Measurements from ENCODE around the gene ITGA5.
"Not testable (repeated sequence)": the region's sequence is repeated elsewhere in the genome, so short reads cannot be mapped to it uniquely, and the experiment has no call there.

ITGA5 gene

DNA sequence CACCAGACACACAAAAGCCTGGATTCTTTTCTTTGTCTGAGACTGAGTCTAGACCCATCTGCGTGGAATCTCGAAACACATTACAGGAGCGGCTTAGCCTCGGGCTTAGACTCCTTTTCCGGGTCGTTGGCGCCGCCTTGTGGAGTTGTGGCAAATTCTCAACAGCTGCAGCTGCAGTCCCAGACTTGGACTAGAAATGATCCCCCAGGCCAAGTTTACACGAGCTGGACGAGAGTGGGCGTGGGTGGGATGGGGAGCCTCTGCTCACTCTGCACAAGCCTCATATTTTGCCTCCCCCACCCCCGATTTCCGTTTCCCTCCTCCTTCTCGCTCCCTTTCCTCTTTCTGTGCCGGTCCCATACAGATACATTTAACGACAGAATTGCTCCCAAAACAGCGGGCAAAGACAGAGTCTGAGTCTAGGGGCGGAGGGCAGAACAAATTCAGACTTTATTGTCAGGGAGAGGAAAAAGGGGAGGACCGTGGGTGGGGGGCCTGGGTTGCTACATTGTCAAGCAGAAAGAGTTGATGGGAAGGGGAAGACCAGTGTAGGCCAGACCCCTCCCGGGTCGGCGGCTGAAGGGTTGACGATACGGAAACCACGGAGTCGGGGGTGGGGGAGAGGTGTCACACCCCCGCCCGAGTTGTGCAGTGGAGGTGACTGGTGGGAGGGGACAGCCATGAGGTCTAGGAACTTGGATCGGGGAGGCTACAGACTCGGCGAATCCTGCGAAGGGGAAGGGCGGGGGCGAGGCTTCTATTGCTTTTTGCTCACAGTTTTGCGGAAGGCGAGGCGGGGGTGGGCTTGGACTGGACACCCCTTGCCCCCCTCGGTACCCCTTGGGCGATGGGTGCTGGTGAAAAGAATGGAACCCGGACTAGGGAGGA lies 50.1 kb downstream of the ITGA5 start:
- peak; percentile 93 for DNase-seq

GRCh38 chr12:54368025-54368708 lies 50.9 kb downstream of the ITGA5 start:
- no peak for DNase-seq

GRCh38 chr12:54364413-54364812 lies 54.7 kb downstream of the ITGA5 start, which contains the start of gene GPR84:
TSS of gene GPR84 (minus strand) at chr12:54364486. CDS start at chr12:54363851, 635 bp downstream.
- peak; percentile 83 for DNase-seq

- DNase-seq = no peak
Observed at GRCh38 chr12:54363618-54364017, 55.4 kb downstream of the ITGA5 start.

DNA sequence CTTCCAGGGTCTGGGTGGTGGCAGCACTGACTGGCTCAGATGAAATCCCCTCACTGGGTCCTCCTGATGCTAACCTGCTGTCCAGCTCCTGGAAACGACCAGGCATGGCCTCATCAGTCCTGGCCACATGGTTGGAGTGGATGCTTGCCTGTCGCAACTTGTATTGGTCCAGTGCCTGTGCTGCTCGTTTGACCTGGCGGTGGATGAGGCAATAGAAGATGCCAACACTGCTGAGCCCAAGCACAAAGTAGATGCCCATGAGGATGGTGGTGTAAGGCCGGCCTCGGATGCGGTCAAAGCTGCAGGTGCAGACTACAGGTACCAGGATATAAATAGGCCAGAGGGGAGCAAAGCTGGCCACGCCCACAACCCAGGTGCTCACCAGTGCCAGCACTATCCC lies 56.0 kb downstream of the ITGA5 start:
- DNase-seq = no peak

DNA sequence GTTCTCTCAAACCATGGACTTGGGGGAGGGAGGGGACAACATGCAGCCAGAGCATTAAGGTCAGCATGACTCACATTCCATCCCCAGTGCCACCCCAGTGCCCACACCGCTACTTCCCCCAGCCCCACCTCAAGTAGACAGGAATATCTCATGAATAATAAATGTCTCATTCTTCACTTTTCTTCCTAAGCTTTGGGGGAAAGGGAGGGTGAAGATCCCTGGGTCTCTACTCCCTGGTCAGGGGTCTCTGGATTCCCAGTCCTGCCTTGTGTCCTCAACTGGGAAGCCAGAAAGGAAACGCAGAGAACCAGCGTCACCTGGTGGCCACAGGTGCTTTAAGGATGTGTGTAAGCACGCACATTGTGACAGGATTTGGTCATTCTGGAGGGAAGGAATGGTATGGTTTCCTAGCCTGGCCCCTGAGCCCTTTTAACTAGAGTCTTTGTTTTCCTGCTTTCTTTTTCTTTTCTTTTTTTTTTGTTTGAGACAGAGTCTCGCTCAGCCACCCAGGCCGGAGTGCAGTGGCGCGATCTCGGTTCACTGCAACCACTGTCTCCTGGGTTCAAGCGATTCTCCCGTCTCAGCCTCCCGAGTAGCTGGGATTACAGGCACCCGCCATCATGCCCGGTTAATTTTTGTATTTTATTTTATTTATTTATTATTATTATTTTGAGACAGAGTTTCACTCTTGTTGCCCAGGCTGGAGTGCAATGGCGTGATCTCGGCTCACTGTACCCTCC lies 58.2 kb downstream of the ITGA5 start:
- peak; percentile 62 for DNase-seq

GRCh38 chr12:54359762-54360351 lies 59.2 kb downstream of the ITGA5 start:
- no peak for DNase-seq

GRCh38 chr12:54358945-54359761 lies 59.9 kb downstream of the ITGA5 start:
- peak; percentile 99 for DNase-seq

- DNase-seq = peak; percentile 73
Observed at GRCh38 chr12:54358191-54358944, 60.7 kb downstream of the ITGA5 start.

GRCh38 chr12:54357506-54358190 lies 61.4 kb downstream of the ITGA5 start:
- DNase-seq = no peak

DNA sequence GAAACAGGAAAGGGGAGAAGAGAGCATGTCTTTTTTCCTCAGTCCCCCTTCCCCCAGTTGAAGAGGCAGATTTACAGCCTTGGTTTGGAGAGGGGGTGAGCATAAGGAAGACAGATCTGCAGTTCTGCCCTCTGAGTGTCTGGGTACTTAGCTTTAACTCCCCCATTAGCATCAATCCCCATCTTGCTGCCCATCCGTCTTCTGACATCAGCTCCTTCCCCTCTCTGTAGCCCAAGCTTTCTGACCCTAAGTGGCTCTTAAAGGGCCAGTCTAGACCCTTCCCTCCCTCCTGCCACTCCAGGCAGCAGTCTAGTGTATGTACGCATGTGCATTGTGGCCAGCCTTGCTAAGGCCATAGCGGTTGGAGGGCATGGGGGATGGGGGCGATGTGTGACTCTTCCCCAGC lies 62.1 kb downstream of the ITGA5 start:
- DNase-seq = no peak

DNA sequence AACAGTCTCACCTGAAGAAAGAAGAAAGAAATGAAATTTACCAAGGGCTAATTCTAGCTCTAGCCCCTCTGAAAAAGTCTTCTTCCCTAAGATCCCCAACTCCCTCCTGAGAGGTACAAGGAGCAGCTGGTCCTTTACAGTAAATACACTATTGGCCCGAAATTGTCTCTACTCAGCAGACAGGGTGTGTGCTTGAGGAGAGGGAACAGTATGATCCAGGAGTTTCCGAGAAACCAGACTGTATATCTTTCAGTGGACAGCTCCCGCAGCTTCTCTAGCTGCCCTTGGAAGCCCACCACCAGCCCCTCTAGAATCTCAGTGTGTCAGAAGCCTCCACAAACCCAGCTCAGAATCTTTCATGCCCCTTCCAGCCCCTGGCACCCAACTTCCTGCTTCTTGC lies 62.8 kb downstream of the ITGA5 start:
- DNase-seq = no peak

DNA sequence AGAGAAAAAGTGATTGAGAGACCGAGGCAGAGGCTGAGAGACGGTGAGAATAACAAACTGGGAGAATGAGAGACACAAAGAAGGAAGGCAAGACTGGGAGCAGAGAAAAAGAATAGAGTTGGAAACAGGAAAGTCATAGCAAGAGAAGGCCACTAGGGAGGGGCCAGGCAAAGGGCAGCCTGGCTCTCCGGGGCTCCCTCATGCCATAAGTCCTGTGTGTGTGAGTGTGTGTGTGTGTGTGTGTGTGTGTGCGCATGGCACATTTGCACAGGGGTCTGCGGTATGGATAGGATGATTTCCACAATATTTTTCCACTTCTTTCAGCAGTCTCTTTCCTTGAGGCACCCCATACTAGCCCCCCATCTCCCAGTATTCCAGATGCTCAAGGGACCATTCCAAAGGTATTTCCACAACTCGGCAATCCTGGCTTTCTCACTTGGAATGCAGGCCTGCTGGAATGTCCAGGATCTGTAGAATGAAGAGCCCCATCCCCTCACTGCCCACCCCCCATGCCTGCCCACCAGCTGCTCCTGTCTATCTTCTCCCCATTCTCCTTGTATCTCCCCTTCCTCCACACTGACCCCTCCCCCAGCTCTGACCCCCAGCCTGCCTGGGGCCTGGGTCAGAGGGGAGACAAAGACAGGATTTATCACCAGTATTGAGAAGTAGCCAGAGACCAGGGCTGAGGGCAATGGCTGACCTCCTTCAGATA lies 63.8 kb downstream of the ITGA5 start:
- DNase-seq = no peak

DNA sequence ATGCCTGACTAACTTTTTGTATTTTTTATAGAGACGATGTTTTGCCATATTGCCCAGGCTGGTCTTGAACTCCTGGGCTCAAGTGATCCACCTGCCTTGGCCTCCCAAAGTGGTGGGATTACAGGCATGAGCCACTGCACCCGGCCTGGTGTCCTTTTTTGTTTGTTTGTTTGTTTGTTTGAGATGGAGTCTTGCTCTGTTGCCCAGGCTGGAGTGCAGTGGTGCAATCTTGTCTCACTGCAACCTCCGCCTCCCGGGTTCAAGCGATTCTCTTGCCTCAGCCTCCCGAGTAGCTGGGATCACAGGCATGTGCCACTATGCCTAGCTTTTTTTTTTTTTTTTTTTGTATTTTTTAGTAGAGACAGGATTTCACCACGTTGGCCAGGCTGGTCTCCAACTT lies 64.8 kb downstream of the ITGA5 start:
- DNase-seq = not testable (repeated sequence)

- DNase-seq = no peak
Observed at GRCh38 chr12:54352891-54353874, 65.9 kb downstream of the ITGA5 start.

DNA sequence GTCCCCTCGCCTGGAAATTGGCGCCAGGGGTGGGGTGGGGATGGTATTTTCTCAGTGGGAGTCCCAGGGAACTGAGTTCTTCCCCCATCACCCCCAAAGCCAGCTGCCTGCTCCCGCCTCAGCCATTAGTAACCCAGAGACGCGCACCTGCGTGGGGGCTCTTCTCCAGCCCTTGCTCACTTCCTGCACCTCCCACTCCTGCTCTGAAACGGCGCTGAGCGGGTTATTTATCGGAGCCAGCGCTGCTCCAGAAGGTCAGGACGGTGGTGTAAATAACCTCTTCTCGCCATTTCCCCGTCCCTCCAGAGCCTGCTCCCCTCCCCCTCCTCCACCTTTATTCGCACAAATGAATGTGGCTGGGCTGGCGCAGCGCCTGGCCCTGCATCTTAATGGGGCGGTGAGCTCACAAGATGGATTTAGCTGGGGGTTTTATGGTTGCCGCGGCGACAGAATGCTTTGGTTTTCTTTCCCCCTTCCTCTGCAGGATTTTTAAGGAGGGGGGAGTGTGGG lies 67.0 kb downstream of the ITGA5 start:
- DNase-seq = no peak

- DNase-seq = no peak
Observed at GRCh38 chr12:54351341-54351740, 67.7 kb downstream of the ITGA5 start.

DNA sequence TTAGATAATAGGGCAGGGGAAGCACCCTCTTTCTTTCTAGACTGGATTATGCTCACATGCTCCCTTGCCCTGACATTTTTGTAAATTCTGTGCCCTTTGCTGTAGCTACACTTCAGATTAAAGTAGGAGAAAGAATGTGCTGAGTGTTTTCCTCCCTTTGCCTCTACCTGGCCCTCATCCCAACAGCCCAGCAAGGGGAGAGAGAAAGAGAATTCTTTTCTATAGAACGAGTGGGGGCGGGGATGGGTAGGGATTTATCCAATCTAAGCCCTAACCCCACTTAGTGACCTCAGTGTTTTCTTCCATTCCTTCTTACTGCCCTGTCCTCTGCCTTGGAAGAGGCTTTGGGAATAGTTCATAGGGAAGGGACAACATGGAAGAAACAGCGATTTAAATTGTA lies 68.3 kb downstream of the ITGA5 start:
- DNase-seq = no peak

DNA sequence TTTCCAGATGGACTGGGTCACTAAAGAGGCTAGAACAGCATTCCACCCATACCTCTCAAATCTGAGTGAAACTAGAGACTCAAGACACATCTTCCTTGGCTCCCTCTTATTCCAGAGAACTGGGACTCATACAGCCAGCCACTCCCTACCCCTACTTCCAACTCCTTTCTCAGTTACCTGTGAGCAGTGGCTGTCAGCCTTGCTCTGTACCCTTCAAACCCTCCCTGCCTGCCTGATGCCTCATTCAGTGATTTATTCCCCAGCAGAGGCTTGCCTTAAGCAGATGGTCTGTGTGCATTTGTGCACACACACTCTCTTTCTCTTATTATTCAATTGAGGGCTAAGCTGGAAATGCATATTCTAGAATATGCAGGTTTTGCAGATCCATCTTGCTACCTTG lies 69.4 kb downstream of the ITGA5 start:
- DNase-seq = no peak
